OCI-LY3 (cell line): ENCODE measurements around the gene DNAJB9.

Source experiments
- H2AFZ ChIP-seq: fragments of 200-600, 300-600 bp; shearing (Covaris generic); 2 replicates; pipeline ENCODE4 v1.6.0; 2014; ENCODE audit warnings: antibody characterized with exemption, low read depth, low read length
- H3K27ac ChIP-seq: fragments of 200-600, 300-600 bp; sonication (generic); 2 replicates; pipeline ENCODE4 v1.5.1; 2014; ENCODE audit warnings: mild to moderate bottlenecking, low read length, moderate library complexity, mixed read lengths
- H3K27me3 ChIP-seq: fragments of 200-600, 300-600 bp; sonication (generic); 2 replicates; pipeline ENCODE4 v1.6.1; 2014; ENCODE audit warnings: low read depth, low read length, mixed read lengths
- H3K36me3 ChIP-seq: fragments of 200-600, 300-600 bp; sonication (generic); replicated peaks from 2 replicates; pipeline ENCODE3; 2014; ENCODE audit warnings: low read depth, low read length, mixed read lengths
- H3K4me1 ChIP-seq: fragments of 300-600, 200-600 bp; sonication (generic); 2 replicates; pipeline ENCODE4 v1.6.1; 2014; ENCODE audit warnings: low read length, mixed read lengths
- H3K4me2 ChIP-seq: fragments of 200-600, 300-600 bp; sonication (generic); 2 replicates; pipeline ENCODE4 v1.6.1; 2014; ENCODE audit warnings: low read length, mixed read lengths
- H3K4me3 ChIP-seq: fragments of 300-600, 200-600 bp; sonication (generic); 2 replicates; pipeline ENCODE4 v1.5.1; 2014; ENCODE audit warnings: antibody characterized with exemption, mild to moderate bottlenecking, low read length, moderate library complexity
- H3K79me2 ChIP-seq: fragments of 300-600, 200-600 bp; shearing (Covaris generic); 2 replicates; pipeline ENCODE4 v1.6.1; 2014; ENCODE audit warnings: mild to moderate bottlenecking, low read length, mixed read lengths
- H3K9ac ChIP-seq: fragments of 300-600, 200-600 bp; shearing (Covaris generic); 2 replicates; pipeline ENCODE4 v1.6.0; 2014; ENCODE audit warnings: mild to moderate bottlenecking, low read length, moderate library complexity
- H3K9me3 ChIP-seq: fragments of 200-600, 300-600 bp; shearing (Covaris generic); 2 replicates; pipeline ENCODE4 v1.6.1; 2014; ENCODE audit warnings: low read length, mixed read lengths; ENCODE audit not compliant: insufficient read depth
- H4K20me1 ChIP-seq: fragments of 200-600, 300-600 bp; sonication (generic); 2 replicates; pipeline ENCODE4 v1.6.1; 2016; ENCODE audit warnings: low read length, mixed read lengths; ENCODE audit not compliant: insufficient read depth
- EZH2phosphoT487 ChIP-seq: fragments of 200-600 bp; shearing (Covaris generic); IDR thresholded peaks from 2 replicates; pipeline ENCODE4 v1.6.1; 2018; ENCODE audit warnings: antibody characterized with exemption, mixed run types, low read depth
- TF ChIP-seq, protein P1 (sequence below): fragments of 200-600, 300-600 bp; sonication (generic); IDR thresholded peaks from 2 replicates; pipeline ENCODE4 v1.5.1; 2014; ENCODE audit warnings: antibody characterized with exemption, low read length, low read depth

The DNAJB9 gene

DNA sequence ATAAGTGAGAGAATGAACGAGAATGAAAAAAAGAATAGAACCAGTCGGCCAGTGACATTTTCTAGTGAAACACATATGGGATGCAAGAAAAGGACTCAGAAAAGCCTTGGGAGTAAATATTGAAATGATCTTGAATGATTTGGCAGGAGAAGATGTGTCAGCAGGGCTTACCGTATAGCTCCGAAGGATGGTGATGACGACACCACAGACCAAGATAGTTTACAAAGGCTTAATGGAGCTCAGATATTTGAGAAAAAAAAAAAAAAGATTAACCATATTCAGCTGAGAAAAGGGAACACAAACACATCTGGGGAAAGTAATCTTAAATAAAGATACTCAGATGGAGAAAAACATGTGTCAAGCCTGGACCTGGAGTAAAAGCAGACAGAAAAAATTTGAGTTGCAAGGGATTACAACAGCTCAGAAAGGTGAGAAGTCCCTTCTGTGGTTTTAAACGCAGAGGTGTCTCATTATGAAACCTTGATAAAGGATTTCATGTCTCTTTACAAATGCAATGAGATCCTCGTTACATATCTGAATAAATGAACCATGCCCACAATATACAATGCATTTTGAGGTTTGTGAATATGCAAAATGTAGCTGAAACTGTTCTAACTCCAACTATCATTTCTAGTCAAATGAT lies 36.0 kb downstream of the DNAJB9 start:
- no peaks in the 10 kb centered on the region for H3K79me2 ChIP-seq
- H3K4me3 ChIP-seq, result no peak overlapping the region
- peaks cover 7% of the 10 kb centered on the region for H3K4me1 ChIP-seq
- H3K27me3 ChIP-seq, result peaks cover under 1% of the 10 kb centered on the region; the same call in 1 of the 2 replicates
- no peak overlapping the region for H2AFZ ChIP-seq
- no peak overlapping the region for H3K27ac ChIP-seq
- no peak overlapping the region for H3K4me2 ChIP-seq
- H3K36me3 ChIP-seq, result no peaks in the 10 kb centered on the region
- TF ChIP-seq EZH2phosphoT487, result no peak
- TF ChIP-seq, protein P1, sequence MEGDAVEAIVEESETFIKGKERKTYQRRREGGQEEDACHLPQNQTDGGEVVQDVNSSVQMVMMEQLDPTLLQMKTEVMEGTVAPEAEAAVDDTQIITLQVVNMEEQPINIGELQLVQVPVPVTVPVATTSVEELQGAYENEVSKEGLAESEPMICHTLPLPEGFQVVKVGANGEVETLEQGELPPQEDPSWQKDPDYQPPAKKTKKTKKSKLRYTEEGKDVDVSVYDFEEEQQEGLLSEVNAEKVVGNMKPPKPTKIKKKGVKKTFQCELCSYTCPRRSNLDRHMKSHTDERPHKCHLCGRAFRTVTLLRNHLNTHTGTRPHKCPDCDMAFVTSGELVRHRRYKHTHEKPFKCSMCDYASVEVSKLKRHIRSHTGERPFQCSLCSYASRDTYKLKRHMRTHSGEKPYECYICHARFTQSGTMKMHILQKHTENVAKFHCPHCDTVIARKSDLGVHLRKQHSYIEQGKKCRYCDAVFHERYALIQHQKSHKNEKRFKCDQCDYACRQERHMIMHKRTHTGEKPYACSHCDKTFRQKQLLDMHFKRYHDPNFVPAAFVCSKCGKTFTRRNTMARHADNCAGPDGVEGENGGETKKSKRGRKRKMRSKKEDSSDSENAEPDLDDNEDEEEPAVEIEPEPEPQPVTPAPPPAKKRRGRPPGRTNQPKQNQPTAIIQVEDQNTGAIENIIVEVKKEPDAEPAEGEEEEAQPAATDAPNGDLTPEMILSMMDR, result no peak
- no peaks in the 10 kb centered on the region for H3K9me3 ChIP-seq
- no peak overlapping the region for H3K9ac ChIP-seq
- H4K20me1 ChIP-seq, result no peaks in the 10 kb centered on the region

DNA sequence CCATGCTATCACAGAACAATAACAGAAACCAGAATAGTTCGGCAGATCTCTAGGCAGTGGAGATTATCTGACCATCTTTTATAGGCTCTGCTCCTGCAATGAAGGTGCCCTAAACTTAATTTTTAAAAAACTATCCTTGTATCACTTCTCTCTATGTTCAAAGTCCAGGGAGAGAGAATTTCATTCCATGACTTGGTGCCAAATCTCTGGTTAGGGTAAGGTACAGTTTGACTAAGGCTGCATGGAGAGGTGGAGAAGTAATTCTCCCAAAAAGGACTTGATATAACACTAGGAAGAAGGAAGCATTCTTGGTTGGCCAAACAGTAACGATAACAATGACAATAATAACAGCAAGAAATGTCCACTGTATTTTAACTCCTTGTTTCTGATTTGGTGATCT lies 40.0 kb downstream of the DNAJB9 start:
- Histone ChIP-seq H3K79me2 (no peaks in the 10 kb centered on the region), H3K4me3 (no peak overlapping the region), H3K27ac (no peak overlapping the region), H3K27me3 (peaks cover 15% of the 10 kb centered on the region), H4K20me1 (no peaks in the 10 kb centered on the region), H2AFZ (no peak overlapping the region), H3K36me3 (no peaks in the 10 kb centered on the region), H3K9ac (no peak overlapping the region), H3K4me2 (no peak overlapping the region), H3K4me1 (peaks cover 7% of the 10 kb centered on the region), H3K9me3 (no peaks in the 10 kb centered on the region)
- no peak for TF ChIP-seq EZH2phosphoT487
- TF ChIP-seq, protein P1, result no peak

DNA sequence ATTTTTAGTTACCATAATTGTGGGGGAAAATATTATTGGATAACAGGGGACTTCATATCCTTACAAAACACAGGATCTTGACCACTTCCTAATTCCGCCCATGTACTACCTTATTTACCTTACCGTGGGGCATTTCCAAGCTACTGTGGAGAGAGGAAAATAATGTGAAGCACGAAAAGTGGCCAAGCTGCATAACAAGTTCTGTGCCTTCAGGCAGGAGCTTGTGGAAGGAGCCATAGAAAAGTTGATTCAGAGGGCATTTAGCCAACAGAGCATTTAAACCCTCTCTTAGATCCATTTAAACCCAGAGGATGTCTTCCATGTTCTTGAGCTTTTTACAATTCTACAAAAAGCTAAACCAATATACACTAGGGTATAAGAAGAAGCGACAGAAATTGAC lies 41.6 kb downstream of the DNAJB9 start:
- Histone ChIP-seq H3K79me2 (no peaks in the 10 kb centered on the region), H3K4me2 (no peak overlapping the region), H2AFZ (no peak overlapping the region), H3K9me3 (no peaks in the 10 kb centered on the region), H3K27ac (no peak overlapping the region), H3K4me3 (no peak overlapping the region), H3K4me1 (no peaks in the 10 kb centered on the region), H3K9ac (no peak overlapping the region), H3K27me3 (peaks cover 15% of the 10 kb centered on the region), H4K20me1 (no peaks in the 10 kb centered on the region), H3K36me3 (no peaks in the 10 kb centered on the region)
- TF ChIP-seq, protein P1, result no peak
- no peak for TF ChIP-seq EZH2phosphoT487

DNA sequence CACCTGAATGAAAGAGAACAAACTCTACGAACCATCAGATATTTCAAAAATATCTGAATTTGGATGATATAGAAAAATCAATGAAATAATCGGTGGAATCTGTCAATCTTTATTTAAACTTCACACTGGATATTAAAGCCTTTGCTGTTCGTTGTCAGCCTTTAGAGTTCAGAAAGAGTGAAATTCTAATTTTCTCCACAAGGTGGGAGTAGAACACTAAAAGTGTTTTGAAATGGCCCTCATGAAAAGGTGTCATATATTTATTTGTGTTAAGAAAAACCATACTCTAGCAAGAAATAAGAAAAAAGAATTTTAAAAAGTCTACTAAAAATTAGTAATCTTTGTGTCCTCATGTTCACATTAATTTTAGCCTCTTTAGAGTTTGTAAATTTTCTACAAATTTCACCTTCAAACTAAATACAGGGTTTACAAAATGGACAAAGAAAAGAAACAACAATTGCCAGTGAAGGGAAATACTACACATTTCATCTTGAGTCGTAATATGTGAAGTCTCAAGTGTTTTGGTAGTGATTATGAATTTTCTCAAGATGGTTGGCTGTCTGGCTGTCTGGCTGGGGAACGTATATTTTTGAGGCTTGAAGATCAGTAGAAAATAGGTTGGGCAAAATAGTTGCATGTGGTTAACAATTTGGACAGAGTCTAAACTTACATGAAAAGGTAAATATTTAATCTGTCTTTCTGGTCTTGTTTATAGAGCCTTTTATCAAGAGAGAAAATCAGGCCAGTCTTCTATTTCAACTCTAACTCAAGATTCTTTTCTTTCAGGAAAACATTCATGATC lies 43.7 kb downstream of the DNAJB9 start:
- no peak for TF ChIP-seq EZH2phosphoT487
- TF ChIP-seq, protein P1, result peak; percentile 80
- Histone ChIP-seq H3K4me1 (no peaks in the 10 kb centered on the region), H3K36me3 (no peaks in the 10 kb centered on the region), H3K9ac (no peak overlapping the region), H3K27ac (no peak overlapping the region), H3K4me3 (no peak overlapping the region), H3K27me3 (peaks cover 15% of the 10 kb centered on the region), H3K79me2 (no peaks in the 10 kb centered on the region), H3K4me2 (no peak overlapping the region), H2AFZ (no peak overlapping the region), H3K9me3 (no peaks in the 10 kb centered on the region), H4K20me1 (no peaks in the 10 kb centered on the region)
